Measurements from ENCODE around the gene EI24. TPM values are rescaled to one million over a fixed set of nuclear protein-coding genes. Genes with fewer than 3 reads are reported as not detected.
A peak's percentile ranks its signal among the peaks of the same experiment; 100 is the strongest.

EI24 gene
- total and polyA plus RNA-seq, 2 of the 4 experiments (the other 2 are of a cell fraction), result 89.7 to 95.9 TPM

GRCh38 chr11:125624756-125625213 is 55.5 kb downstream of the EI24 start, which contains the start of gene CHEK1:
Gene CHEK1, plus strand, starts transcription at chr11:125625163. Its CDS starts 1,606 bp downstream, at chr11:125626769.
- POLR2A ChIA-PET (ENCODE audit: unreplicated experiment), result interaction anchor here (0.5 to 1.2 kb wide), 2 partner anchors 14 to 278 kb away, joined by 4 read pairs; partner anchors contain the start of gene PUS3
- peak within 1 kb of the TSS; percentile 96 for H3K56ac ChIP-seq (ENCODE audit: extremely low read depth, insufficient read depth, low read length)
- peak within 1 kb of the TSS; percentile 95 for H3K27ac ChIP-seq (ENCODE audit: insufficient read depth, low read length)
- WGBS, 2 experiments (ENCODE audit: extremely low coverage in 2 of 2, insufficient read length in 1 of 2), result no CpG with 5 or more reads among the region's 9 CpGs
- peak within 1 kb of the TSS; percentile 76 for H2AK5ac ChIP-seq (ENCODE audit: low read depth, low read length)
- ATAC-seq (ENCODE audit: low read depth), result no peak
- no peak for DNase-seq
- peaks cover 8% of the 10 kb centered on the region for H3K4me1 ChIP-seq (ENCODE audit: control insufficient read depth, insufficient read depth, low read length)
- no peaks in the 10 kb centered on the region for H3K9me3 ChIP-seq (ENCODE audit: control insufficient read depth, insufficient read depth, low read length)
- peak within 1 kb of the TSS; percentile 92 for H3K9ac ChIP-seq (ENCODE audit: low read depth, low read length)
- H2BK15ac ChIP-seq (ENCODE audit: low read depth, low read length), result peak within 1 kb of the TSS; percentile 26; the same call in 1 of the 3 replicates
- H3K18ac ChIP-seq (ENCODE audit: low read depth, low read length), result peak within 1 kb of the TSS; percentile 90
- H4K5ac ChIP-seq (ENCODE audit: low read depth, low read length), result peak within 1 kb of the TSS; percentile 91
- no peak for TF ChIP-seq RFX5 (IDR thresholded peaks at IDR 0.05; ENCODE audit: low read depth, low read length)
- TF ChIP-seq FOS (IDR thresholded peaks at IDR 0.05; ENCODE audit: low read depth, low read length), result no peak
- TF ChIP-seq NFE2L2 (IDR thresholded peaks at IDR 0.05; ENCODE audit: low read depth, low read length), result no peak
- no peak for TF ChIP-seq CTCF (conservative IDR thresholded peaks at IDR 0.05; ENCODE audit: low read depth, low read length)
- no TSS peak for BruUV-seq (replicated peaks)
- H2AFZ ChIP-seq (replicated peaks; ENCODE audit: low read length, poor library complexity), result peak within 1 kb of the TSS; percentile 98
- peaks cover 7% of the 10 kb centered on the region for H3K36me3 ChIP-seq (ENCODE audit: control insufficient read depth, insufficient read depth, low read length)
- in situ Hi-C loops (cut with MboI; ENCODE audit: low sequenced_read_pairs), result loop anchor here (10.0 kb wide), 1 partner anchor 250 kb away; no protein-coding TSS in a partner anchor
- peak within 1 kb of the TSS; percentile 72 for H3K4me3 ChIP-seq (ENCODE audit: insufficient read depth, low read depth, low read length)
- peak within 1 kb of the TSS; percentile 95 for H3K23ac ChIP-seq (ENCODE audit: low read depth, low read length)
- peak within 1 kb of the TSS; percentile 98 for H3K4ac ChIP-seq (ENCODE audit: low read depth, low read length)
- H3K4me2 ChIP-seq (ENCODE audit: low read depth, low read length), result peak within 1 kb of the TSS; percentile 95
- no peaks in the 10 kb centered on the region for H4K20me1 ChIP-seq (ENCODE audit: insufficient read depth, low read length)
- H3K27me3 ChIP-seq (ENCODE audit: control insufficient read depth, insufficient read depth, low read length), result no peaks in the 10 kb centered on the region
- dilution Hi-C loops (cut with HindIII; ENCODE audit: low sequenced_read_pairs, unreplicated experiment), result no loop called here
- CTCF ChIA-PET, result no interaction called here
- H4K91ac ChIP-seq (ENCODE audit: insufficient read depth, low read depth, low read length), result peak within 1 kb of the TSS; percentile 96
- H3K79me1 ChIP-seq (ENCODE audit: low read depth in 1 of 2, low read length in 2 of 2), result peaks cover 10 to 43% of the 10 kb centered on the region in 2 experiments; a peak in 3 of 4 replicates
- H2BK20ac ChIP-seq (ENCODE audit: low read depth, low read length), result peak within 1 kb of the TSS; percentile 57
- intact Hi-C loops (cut with micrococcal nuclease), result no loop called here
- H2BK120ac ChIP-seq (ENCODE audit: low read depth, low read length), result peak within 1 kb of the TSS; percentile 94
- peak within 1 kb of the TSS; percentile 91 to 99 for H4K8ac ChIP-seq (ENCODE audit: low read depth in 2 of 2, low read length in 2 of 2)
- H2AK9ac ChIP-seq (replicated peaks; ENCODE audit: low read depth, low read length, poor library complexity), result peak within 1 kb of the TSS; percentile 99
- H3K9me1 ChIP-seq (ENCODE audit: insufficient read depth, low read length), result 0 out of 2 replicates have a peak, but pooled peaks cover 2% of the 10 kb centered on the region
- H2BK5ac ChIP-seq (ENCODE audit: low read depth, low read length, poor library complexity, severe bottlenecking), result peak within 1 kb of the TSS; percentile 97
- H3K14ac ChIP-seq (replicated peaks; ENCODE audit: low read depth, low read length), result peak within 1 kb of the TSS; percentile 99

Data from IMR-90 (cell line).